GM23338 (cell line): Measurements from ENCODE around the gene SYK. TPM values are rescaled to one million over a fixed set of nuclear protein-coding genes. Genes with fewer than 3 reads are reported as not detected.

ENCODE experiments used
- ATAC-seq: fragments of 200-7000 bp; cut with Tn5 transposase; 3 replicates; pipeline ENCODE4 v1.9.1; 2020
- DNase-seq: peaks from one replicate; pipeline ENCODE4 v3.0.0-alpha.2; 2015; ENCODE audit warnings: low spot score
- H2AFZ ChIP-seq: fragments of 200-600 bp; sonication (generic); 2 replicates; pipeline ENCODE4 v1.8.0; 2016; ENCODE audit warnings: antibody characterized with exemption, mild to moderate bottlenecking, moderate library complexity
- H3F3A ChIP-seq: fragments of 200-600 bp; sonication (generic); replicated peaks from 2 replicates; pipeline ENCODE4 v1.8.0; 2017; ENCODE audit warnings: antibody characterized with exemption, mixed run types, low read depth
- H3K27ac ChIP-seq: fragments of 200-600 bp; sonication (generic); 2 replicates; pipeline ENCODE4 v1.6.1; 2016; ENCODE audit warnings: low read depth
- H3K27me3 ChIP-seq: fragments of 200-600 bp; sonication (generic); 2 replicates; pipeline ENCODE4 v1.8.0; 2016; ENCODE audit warnings: mild to moderate bottlenecking, mixed run types, moderate library complexity; ENCODE audit not compliant: insufficient read depth
- H3K36me3 ChIP-seq: fragments of 200-600 bp; sonication (generic); 2 replicates; pipeline ENCODE4 v1.8.0; 2016; ENCODE audit warnings: mild to moderate bottlenecking; ENCODE audit not compliant: insufficient read depth
- H3K4me1 ChIP-seq: fragments of 200-600 bp; sonication (generic); 2 replicates; pipeline ENCODE4 v1.8.0; 2016; ENCODE audit warnings: mild to moderate bottlenecking, moderate library complexity; ENCODE audit not compliant: insufficient read depth
- H3K4me2 ChIP-seq: fragments of 200-600 bp; sonication (generic); 2 replicates; pipeline ENCODE4 v1.7.1; 2017; ENCODE audit warnings: mixed run types
- H3K4me3 ChIP-seq: fragments of 200-600 bp; sonication (generic); 2 replicates; pipeline ENCODE4 v1.6.1; 2016; ENCODE audit warnings: mixed run types
- H3K79me2 ChIP-seq: fragments of 200-600 bp; sonication (generic); replicated peaks from 2 replicates; pipeline ENCODE4 v1.8.0; 2017; ENCODE audit warnings: mild to moderate bottlenecking; ENCODE audit not compliant: insufficient read depth
- H3K9me2 ChIP-seq: fragments of 200-600 bp; sonication (generic); 2 replicates; pipeline ENCODE4 v1.8.0; 2017; ENCODE audit not compliant: insufficient read depth
- H4K20me1 ChIP-seq: fragments of 200-600 bp; sonication (generic); replicated peaks from 2 replicates; pipeline ENCODE4 v1.8.0; 2017; ENCODE audit warnings: mild to moderate bottlenecking; ENCODE audit not compliant: insufficient read depth
- H3K27ac Mint-ChIP-seq: 2 replicates; pipeline ENCODE4 v1.8.0; 2020; ENCODE audit warnings: inconsistent platforms, mild to moderate bottlenecking, moderate library complexity, mixed read lengths
- H3K27me3 Mint-ChIP-seq: 3 replicates; pipeline ENCODE4 v1.8.0; 2022; ENCODE audit warnings: low read depth, mild to moderate bottlenecking, moderate library complexity, mixed read lengths, inconsistent platforms; ENCODE audit not compliant: insufficient read depth, poor library complexity
- H3K36me3 Mint-ChIP-seq: 3 replicates; pipeline ENCODE4 v1.8.0; 2021; ENCODE audit warnings: low read depth, mild to moderate bottlenecking, inconsistent platforms, moderate library complexity, mixed read lengths
- H3K4me1 Mint-ChIP-seq: 3 replicates; pipeline ENCODE4 v1.8.0; 2020; ENCODE audit warnings: mild to moderate bottlenecking, inconsistent platforms, mixed read lengths
- H3K4me3 Mint-ChIP-seq: 3 replicates; pipeline ENCODE4 v1.8.0; 2021; ENCODE audit warnings: moderate library complexity, mild to moderate bottlenecking, inconsistent platforms, mixed read lengths
- H3K9me3 Mint-ChIP-seq: 3 replicates; pipeline ENCODE4 v1.8.0; 2020; ENCODE audit warnings: moderate library complexity, mild to moderate bottlenecking, inconsistent platforms, mixed read lengths
- EZH2 ChIP-seq: fragments of 200-600 bp; sonication (generic); IDR thresholded peaks from one replicate; pipeline ENCODE4 v1.8.0; 2017; ENCODE audit warnings: antibody characterized with exemption, mild to moderate bottlenecking, low read depth; ENCODE audit not compliant: unreplicated experiment
- JUNB ChIP-seq: IDR thresholded peaks from one replicate; pipeline ENCODE4 v1.6.1; 2016; ENCODE audit warnings: antibody characterized with exemption; ENCODE audit not compliant: unreplicated experiment
- NANOG ChIP-seq: IDR thresholded peaks from 2 replicates; pipeline ENCODE4 v1.6.1; 2016; ENCODE audit warnings: antibody characterized with exemption, borderline replicate concordance
- REST ChIP-seq: IDR thresholded peaks from one replicate; pipeline ENCODE4 v1.6.1; 2018; ENCODE audit warnings: antibody characterized with exemption; ENCODE audit not compliant: unreplicated experiment
- STAT1 ChIP-seq: IDR thresholded peaks from one replicate; pipeline ENCODE4 v1.6.1; 2016; ENCODE audit warnings: antibody characterized with exemption; ENCODE audit not compliant: unreplicated experiment
- polyA plus RNA-seq: library from polyadenylated mRNA; unstranded; fragments of >200 nt; fragmentation: Nextera tagmentation; extraction: Ambion mirVana; gene quantifications from 2 replicates; pipeline ENCODE4 v1.2.1, GENCODE V29; 2016
- total RNA-seq: library from RNA; depleted of rRNA; stranded (reverse); fragments of >200 nt; shearing (Covaris generic); gene quantifications from 2 replicates; pipeline ENCODE4 v1.2.3, GENCODE V29; 2014; rRNA removed
- TF ChIP-seq, protein P1 (sequence below), 2 experiments: fragments of 200-600 bp in 1 of 2; sonication (generic) in 1 of 2; conservative IDR thresholded peaks; 2 replicates each; pipeline versions ENCODE4 v1.5.1 to v1.6.1; 2016 to 2017; ENCODE audit warnings: antibody characterized with exemption in 2 of 2, low read depth in 2 of 2, mild to moderate bottlenecking in 2 of 2, moderate library complexity in 1 of 2

SYK gene
- total and polyA plus RNA-seq, 2 experiments from 2014 or later: 1.5 to 5.8 TPM

DNA sequence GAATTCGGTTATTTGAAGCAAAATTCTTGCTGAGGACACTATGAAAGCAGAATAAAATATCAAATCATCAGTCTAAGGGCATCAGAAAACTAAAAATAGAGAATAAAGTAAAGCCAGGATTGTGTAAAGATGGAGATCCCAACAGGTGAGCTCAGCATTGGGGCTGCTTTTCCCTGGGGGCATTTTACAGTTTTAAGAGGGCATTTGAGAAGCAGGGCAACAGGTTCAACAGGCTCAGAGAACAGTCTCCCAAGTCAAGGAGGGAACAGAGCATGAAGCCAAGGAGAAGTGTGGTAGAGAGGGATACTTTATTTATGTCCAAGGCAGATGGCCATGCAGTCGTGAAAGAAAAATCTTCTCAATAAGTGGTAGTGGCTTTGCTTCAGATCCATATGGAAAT lies 145.4 kb downstream of the SYK start:
- H3K27me3 ChIP-seq: no peaks in the 10 kb centered on the region
- ATAC-seq (no peak), DNase-seq (no peak)
- Mint-ChIP-seq H3K9me3 (no peaks in the 10 kb centered on the region), H3K36me3 (no peaks in the 10 kb centered on the region), H3K4me3 (no peak overlapping the region), H3K27me3 (peaks cover 6% of the 10 kb centered on the region), H3K27ac (no peak overlapping the region), H3K4me1 (peaks cover 12% of the 10 kb centered on the region; the same call in 2 of the 3 replicates)
- no peaks in the 10 kb centered on the region; the same call in 1 of the 2 replicates for H4K20me1 ChIP-seq
- no peaks in the 10 kb centered on the region for H3K79me2 ChIP-seq
- no peak overlapping the region for H3K27ac ChIP-seq
- H3K36me3 ChIP-seq: no peaks in the 10 kb centered on the region
- H3K4me1 ChIP-seq: no peaks in the 10 kb centered on the region
- no peaks in the 10 kb centered on the region for H3F3A ChIP-seq
- no peak overlapping the region for H3K4me3 ChIP-seq
- 0 out of 2 replicates have a peak, but pooled peaks cover 2% of the 10 kb centered on the region for H3K9me2 ChIP-seq
- no peak overlapping the region for H3K4me2 ChIP-seq
- no peak overlapping the region for H2AFZ ChIP-seq
- TF ChIP-seq STAT1: no peak
- no peak for TF ChIP-seq EZH2
- no peak for TF ChIP-seq REST
- no peak for TF ChIP-seq NANOG
- TF ChIP-seq, protein P1, sequence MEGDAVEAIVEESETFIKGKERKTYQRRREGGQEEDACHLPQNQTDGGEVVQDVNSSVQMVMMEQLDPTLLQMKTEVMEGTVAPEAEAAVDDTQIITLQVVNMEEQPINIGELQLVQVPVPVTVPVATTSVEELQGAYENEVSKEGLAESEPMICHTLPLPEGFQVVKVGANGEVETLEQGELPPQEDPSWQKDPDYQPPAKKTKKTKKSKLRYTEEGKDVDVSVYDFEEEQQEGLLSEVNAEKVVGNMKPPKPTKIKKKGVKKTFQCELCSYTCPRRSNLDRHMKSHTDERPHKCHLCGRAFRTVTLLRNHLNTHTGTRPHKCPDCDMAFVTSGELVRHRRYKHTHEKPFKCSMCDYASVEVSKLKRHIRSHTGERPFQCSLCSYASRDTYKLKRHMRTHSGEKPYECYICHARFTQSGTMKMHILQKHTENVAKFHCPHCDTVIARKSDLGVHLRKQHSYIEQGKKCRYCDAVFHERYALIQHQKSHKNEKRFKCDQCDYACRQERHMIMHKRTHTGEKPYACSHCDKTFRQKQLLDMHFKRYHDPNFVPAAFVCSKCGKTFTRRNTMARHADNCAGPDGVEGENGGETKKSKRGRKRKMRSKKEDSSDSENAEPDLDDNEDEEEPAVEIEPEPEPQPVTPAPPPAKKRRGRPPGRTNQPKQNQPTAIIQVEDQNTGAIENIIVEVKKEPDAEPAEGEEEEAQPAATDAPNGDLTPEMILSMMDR (conservative IDR thresholded peaks at IDR 0.05; ENCODE audit: low read depth in 2 of 2): no peak
- no peak for TF ChIP-seq JUNB

Other genes starting within 250 kb of the SYK start
- gene DIRAS2, start 159.0 kb upstream of the SYK start, total RNA-seq: 0.28 and 1.4 TPM in 2 replicates
- gene DIRAS2, start 159.0 kb upstream of the SYK start, polyA plus RNA-seq: 0.13 TPM in 1 of 2 replicates, not detected in the other